Measurements from ENCODE around the gene TNFRSF25.
"Not testable (repeated sequence)": the region's sequence is repeated elsewhere in the genome, so short reads cannot be mapped to it uniquely, and the experiment has no call there.

TNFRSF25 gene

DNA sequence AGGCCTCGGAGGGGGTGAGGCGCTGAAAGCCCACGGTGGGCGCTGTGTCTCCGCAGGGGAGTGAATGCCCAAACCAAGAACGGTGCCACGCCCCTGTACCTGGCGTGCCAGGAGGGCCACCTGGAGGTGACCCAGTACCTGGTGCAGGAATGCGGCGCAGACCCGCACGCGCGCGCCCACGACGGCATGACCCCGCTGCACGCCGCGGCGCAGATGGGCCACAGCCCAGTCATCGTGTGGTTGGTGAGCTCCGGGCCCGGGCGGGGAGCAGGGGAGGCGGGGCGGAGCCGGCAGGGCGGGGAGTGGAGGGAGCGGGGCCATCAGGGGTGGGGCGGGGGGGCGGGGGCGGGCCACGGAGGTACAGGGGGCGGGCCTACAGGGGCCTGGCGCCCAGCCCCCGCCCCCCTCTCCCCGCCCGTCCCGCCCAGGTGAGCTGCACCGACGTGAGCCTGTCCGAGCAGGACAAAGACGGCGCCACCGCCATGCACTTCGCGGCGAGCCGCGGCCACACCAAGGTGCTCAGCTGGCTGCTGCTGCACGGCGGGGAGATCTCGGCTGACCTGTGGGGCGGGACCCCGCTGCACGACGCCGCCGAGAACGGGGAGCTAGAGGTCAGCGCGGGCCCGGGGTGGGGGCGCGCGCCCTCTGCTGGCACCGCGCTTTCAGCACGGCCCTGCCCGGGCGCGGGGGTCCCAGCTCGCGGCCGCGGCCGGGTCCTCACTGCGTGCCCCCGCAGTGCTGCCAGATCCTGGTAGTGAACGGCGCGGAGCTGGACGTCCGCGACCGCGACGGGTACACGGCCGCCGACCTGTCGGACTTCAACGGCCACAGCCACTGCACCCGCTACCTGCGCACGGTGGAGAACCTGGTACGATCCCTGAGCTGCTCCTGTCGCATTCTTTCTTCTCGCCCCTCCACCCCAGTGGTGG lies 25.5 kb downstream of the TNFRSF25 start:
- in situ Hi-C loops (cut with MboI; ENCODE audit: low pct_unique_long_range_greater_than_20kb, low sequenced_read_pairs, unreplicated experiment) = no loop called here
- DNase-seq (ENCODE audit: low spot score) = peak; percentile 82
- TF ChIP-seq, protein P1, sequence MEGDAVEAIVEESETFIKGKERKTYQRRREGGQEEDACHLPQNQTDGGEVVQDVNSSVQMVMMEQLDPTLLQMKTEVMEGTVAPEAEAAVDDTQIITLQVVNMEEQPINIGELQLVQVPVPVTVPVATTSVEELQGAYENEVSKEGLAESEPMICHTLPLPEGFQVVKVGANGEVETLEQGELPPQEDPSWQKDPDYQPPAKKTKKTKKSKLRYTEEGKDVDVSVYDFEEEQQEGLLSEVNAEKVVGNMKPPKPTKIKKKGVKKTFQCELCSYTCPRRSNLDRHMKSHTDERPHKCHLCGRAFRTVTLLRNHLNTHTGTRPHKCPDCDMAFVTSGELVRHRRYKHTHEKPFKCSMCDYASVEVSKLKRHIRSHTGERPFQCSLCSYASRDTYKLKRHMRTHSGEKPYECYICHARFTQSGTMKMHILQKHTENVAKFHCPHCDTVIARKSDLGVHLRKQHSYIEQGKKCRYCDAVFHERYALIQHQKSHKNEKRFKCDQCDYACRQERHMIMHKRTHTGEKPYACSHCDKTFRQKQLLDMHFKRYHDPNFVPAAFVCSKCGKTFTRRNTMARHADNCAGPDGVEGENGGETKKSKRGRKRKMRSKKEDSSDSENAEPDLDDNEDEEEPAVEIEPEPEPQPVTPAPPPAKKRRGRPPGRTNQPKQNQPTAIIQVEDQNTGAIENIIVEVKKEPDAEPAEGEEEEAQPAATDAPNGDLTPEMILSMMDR (IDR thresholded peaks at IDR 0.05; ENCODE audit: extremely low read depth, insufficient read depth, missing control alignments) = peak; percentile 31

DNA sequence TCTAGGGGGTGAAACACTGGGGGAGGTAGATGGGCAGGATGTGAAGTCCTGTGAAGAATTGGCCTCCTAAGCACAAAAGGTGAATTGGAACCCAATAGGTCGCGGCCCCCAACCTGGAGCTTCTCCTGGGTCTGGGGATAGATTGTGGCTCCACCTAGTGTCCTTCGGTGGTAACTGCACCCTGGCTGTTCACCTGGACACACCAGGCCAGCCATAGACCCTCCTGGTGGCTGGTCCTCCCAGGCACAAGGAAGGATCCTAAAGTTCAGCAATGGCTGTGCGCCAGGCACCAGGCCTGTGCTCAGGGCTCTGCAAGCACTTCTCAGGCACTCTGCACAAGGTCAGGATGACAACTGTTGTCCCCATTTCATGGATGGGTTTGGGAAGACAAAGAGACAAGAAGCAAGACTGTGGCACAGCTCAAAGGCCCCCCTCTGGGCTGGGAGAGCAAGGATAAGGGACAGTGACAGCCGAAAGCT lies 27.9 kb downstream of the TNFRSF25 start:
- TF ChIP-seq, protein P1 (IDR thresholded peaks at IDR 0.05; ENCODE audit: extremely low read depth, insufficient read depth, missing control alignments) = peak; percentile 89
- in situ Hi-C loops (cut with MboI; ENCODE audit: low pct_unique_long_range_greater_than_20kb, low sequenced_read_pairs, unreplicated experiment) = no loop called here
- peak; percentile 91 for DNase-seq (ENCODE audit: low spot score)

DNA sequence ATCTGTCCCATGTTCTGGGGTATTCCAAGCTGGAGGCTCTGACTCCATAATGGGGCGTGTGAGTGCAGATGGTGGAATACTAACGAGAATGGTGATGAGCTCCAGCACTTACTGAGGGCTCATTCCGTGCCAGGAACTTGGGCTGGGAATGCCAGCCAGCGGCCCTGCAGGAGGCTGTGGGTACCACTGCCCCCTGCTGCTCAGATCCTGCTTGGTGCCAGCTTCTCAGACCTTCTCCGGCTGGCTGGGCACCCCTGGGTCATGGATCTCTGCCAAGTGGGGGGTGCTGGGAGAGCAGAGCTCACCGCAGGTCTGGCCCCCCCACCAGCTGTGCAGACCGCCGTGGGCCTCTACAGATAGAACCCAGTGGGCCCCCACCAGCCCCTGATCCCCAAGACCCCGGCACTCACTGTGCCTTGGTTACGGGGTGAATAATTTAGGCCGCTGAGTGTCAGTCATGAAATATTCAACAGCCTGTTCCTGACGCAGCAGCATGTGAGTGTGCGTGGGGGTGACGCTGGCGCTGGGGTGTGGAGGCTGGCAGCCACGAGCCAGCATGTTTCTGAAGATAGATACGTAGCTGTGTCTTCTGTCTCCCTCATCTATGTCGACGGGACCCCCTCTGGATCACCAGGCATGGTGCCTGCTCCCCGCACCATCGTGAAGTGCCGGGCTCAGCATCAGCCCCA lies 28.8 kb downstream of the TNFRSF25 start:
- in situ Hi-C loops (cut with MboI; ENCODE audit: low pct_unique_long_range_greater_than_20kb, low sequenced_read_pairs, unreplicated experiment); DNase-seq (ENCODE audit: low spot score): not testable (repeated sequence)

DNA sequence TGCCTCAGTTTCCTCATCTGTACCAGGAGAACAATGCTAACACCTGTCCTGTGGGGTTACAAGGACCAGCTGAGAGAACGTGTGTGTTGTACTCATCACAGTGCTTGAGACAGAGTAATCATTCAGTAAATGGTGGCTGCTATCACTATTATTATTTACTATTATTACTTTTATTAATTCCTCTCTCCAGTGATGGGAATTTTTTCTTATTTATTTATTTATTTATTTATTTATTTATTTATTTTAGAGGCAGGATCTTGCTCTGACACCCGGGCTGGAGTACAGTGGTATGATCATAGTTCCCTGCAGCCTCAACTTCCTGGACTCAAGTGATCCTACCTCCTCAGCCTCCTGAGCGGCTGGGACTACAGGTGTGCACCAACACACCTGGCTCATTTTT lies 29.7 kb downstream of the TNFRSF25 start:
- in situ Hi-C loops (cut with MboI; ENCODE audit: low pct_unique_long_range_greater_than_20kb, low sequenced_read_pairs, unreplicated experiment); DNase-seq (ENCODE audit: low spot score): not testable (repeated sequence)

DNA sequence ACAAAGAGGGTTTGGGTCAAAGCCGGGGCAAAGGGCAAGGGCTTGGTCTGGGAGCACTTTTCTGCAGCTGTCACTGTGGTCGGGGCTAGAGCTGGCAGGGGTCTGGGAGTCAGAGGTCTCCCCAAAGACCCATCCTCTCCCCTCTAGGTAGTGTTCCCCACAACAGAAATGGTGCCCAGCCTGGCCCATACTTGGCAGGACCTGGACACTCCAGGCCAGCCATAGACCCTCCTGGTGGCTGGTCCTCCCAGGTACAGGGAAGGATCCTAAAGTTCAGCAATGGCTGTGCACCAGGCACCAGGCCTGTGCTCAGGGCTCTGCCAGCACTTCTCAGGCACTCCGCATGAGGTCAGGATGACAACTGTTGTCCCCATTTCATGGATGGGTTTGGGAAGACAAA lies 30.4 kb downstream of the TNFRSF25 start:
- TF ChIP-seq, protein P1 (IDR thresholded peaks at IDR 0.05; ENCODE audit: extremely low read depth, insufficient read depth, missing control alignments) = no peak
- in situ Hi-C loops (cut with MboI; ENCODE audit: low pct_unique_long_range_greater_than_20kb, low sequenced_read_pairs, unreplicated experiment) = no loop called here

DNA sequence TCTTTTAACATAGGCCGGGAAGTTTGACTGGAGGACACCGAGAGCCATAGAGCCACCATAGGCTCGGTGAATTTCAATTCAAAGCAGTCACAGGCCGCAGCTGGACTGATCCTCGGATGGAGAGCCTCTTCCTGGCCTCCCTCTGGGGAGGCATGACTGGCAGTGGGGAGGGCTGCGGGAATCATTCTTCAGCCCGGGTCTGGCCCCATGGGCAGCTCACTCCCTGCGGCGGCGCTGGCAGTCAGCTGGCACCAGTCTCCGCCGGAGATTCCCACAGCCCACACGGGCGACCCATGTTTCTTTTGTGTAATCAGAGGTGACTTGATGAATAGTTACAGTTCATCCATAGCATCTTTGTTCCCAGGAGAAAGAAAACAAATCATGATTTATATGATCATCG lies 30.8 kb downstream of the TNFRSF25 start:
- in situ Hi-C loops (cut with MboI; ENCODE audit: low pct_unique_long_range_greater_than_20kb, low sequenced_read_pairs, unreplicated experiment) = no loop called here
- TF ChIP-seq, protein P1 (IDR thresholded peaks at IDR 0.05; ENCODE audit: extremely low read depth, insufficient read depth, missing control alignments) = no peak
- DNase-seq (ENCODE audit: low spot score) = no peak

More for the DNA sequence above, 30.4 kb downstream of the TNFRSF25 start:
- no peak for DNase-seq (ENCODE audit: low spot score)

DNA sequence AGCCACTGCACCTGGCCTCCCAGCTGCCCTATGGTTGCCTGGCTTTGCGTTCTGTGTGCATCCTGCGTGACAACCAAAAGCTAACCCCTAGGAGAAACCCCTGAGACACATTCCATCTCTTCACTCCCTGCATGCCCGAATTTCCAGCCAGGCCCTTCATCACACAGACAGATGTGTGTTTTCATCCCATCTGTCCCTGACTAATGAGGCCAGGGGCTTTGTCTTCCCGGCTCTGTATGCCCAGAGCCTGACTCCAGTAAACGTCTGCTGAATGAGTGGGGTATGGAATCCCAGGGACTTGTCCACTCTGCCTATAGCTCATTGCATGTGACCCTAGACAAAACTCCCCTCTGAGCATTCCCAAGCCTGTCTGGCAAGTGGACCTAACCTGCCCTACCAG lies 31.8 kb downstream of the TNFRSF25 start:
- no peak for DNase-seq (ENCODE audit: low spot score)
- TF ChIP-seq, protein P1 (IDR thresholded peaks at IDR 0.05; ENCODE audit: extremely low read depth, insufficient read depth, missing control alignments) = no peak
- in situ Hi-C loops (cut with MboI; ENCODE audit: low pct_unique_long_range_greater_than_20kb, low sequenced_read_pairs, unreplicated experiment) = no loop called here

DNA sequence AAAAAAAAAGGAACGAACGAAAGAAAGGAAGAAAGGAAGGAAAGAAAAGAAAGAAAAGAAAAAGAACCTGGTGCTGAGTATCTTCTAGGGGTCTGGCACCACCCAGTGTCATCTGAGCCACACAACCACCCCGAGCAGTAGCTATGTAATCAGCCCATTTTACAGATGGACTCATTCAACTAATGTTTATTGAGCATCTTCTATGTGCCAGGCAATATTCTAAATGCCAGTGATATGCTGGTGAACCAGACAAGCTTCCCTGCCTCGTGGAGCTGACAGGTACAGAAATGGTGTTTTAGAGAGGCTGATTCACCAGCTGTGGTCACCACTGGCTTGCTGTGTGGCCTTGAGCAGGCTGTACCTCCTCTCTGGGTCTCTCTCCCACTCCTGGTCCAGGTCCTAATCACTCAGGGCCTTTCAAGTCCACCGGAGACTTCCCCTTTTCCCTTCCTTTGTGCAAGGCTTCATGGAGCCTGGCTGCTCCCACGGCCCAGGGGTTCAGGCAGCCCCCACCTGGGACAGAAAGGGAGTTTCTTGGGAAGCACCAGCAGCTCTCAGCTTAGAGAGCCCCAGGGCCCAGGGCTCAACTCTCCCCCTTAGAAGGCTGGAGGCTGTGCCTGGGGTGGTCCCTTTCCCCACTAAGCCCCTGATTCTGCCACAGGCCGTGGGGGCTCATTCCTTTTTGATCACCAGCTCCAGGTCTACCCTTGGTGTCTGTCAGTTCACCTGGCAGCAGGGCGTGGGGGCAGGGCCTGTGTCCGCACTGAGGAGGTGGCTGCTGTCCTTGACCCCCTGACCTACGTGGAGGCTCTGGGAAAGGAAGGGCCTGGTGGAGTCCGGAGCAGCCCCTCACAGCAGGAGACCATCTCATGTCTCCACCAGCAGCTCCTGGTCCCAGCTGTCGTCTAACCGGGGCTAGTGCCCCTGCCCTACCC lies 34.1 kb downstream of the TNFRSF25 start:
- DNase-seq (ENCODE audit: low spot score); in situ Hi-C loops (cut with MboI; ENCODE audit: low pct_unique_long_range_greater_than_20kb, low sequenced_read_pairs, unreplicated experiment): not testable (repeated sequence)

DNA sequence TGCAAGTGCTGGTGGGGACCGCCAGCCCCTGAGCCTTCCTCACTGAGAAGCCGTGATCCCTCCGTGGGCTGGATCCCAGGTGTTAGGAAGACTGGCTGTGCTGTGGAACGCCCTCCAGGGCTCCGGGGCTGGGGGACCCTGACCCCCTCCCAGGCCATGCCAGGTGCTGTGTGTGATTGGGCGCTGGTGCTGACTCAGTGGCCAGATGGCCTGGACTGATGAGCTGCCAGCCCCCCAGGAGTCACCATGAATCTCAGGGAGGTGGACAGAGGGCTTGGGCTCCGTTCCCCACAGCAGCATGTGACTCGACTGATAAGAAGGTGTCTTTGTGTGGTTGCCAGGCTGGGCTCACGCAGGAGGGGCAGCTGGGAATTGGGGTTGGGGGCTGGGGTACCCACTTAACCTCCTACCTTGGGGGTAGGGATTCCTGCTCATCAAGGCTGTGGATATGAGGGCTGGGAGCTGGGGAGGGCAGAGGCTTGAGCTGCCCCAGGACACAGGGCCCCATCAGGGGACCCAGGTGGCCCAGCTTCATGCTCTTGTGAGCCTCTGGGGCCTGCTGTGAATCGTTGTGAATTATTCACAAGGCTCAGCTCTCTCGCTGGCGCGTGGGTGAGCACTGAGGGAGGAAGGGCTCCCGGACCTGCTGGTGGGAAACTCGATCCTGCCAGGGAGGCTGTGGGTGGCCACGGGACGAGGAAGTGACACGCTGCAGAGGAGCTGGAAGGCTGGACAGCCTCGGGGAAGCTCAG lies 36.1 kb downstream of the TNFRSF25 start:
- DNase-seq (ENCODE audit: low spot score); in situ Hi-C loops (cut with MboI; ENCODE audit: low pct_unique_long_range_greater_than_20kb, low sequenced_read_pairs, unreplicated experiment): not testable (repeated sequence)

DNA sequence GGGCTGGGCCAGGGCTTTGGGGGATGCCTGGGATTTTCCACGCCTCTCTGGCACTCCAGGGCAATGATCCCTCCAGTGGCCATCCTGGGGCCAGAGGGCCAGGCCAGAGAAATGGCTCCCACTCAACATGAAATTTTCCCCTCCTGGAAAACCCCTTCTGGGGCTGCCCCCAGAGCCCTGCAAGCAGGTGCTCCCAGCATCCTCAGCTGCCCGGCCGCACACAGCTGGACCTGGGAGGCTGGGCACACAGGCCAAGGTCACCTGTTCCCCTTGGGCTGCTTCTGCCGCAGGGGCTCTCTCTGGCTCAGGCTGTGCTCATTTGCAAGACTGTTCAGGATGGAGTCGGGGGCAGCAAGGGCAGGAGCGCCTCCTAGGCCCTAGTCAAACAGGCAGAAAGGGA lies 37.5 kb downstream of the TNFRSF25 start:
- in situ Hi-C loops (cut with MboI; ENCODE audit: low pct_unique_long_range_greater_than_20kb, low sequenced_read_pairs, unreplicated experiment) = not testable (repeated sequence)

More for the DNA sequence above, 37.5 kb downstream of the TNFRSF25 start:
- DNase-seq (ENCODE audit: low spot score) = not testable (repeated sequence)
